Left cardiac atrium (tissue), 4 donors: Measurements from ENCODE around the gene BCO1. TPM values are rescaled to one million over a fixed set of nuclear protein-coding genes. Genes with fewer than 3 reads are reported as not detected.

Experiments
- ATAC-seq, 2 donors: fragments of 200-7000 bp; cut with Tn5 transposase; one replicate each; pipeline ENCODE4 v1.9.1; 2020; ENCODE audit warnings: mild to moderate bottlenecking in 2 of 2, moderate library complexity in 2 of 2
- DNase-seq: peaks from one replicate; pipeline ENCODE4 v3.0.0-alpha.2; 2020
- intact Hi-C, 2 donors: fragments of 100-400 bp; cut with DNase I; formaldehyde crosslinking; loops; one replicate each; pipeline versions ENCODE4 v1.14.1 to v1.15.1; 2022 to 2023
- total RNA-seq, 2 donors: library from RNA; stranded (reverse); fragmentation: NEBNext Ultra II Directional; extraction: Animal tissue kit (Norgen Biotek cat#: 25700); gene quantifications; one replicate each; pipeline ENCODE4 v1.2.1, GENCODE V29; 2021
- donor health status: DM: no; HTN: yes; CAD: no.
- donor health status: DM: no; HTN: yes; CAD: no; lungs with severe emphysema.
- donor health status: DM: yes; HTN: yes; CAD: no.
- donor health status: Dilated cardiomyopathy.

BCO1 gene
- total RNA-seq, 2 donors from 2014 or later, result 0.13 to 0.18 TPM

- intact Hi-C loops, result loop anchor here in 1 of 2 donors (10.0 kb wide), 1 partner anchor 107 kb away; no protein-coding TSS in a partner anchor
- DNase-seq, result no peak
- ATAC-seq, result no peak
These were observed 73.3 kb downstream of the BCO1 start for GRCh38 chr16:81311762-81312161.

- intact Hi-C loops, result loop anchor here in 1 of 2 donors (1.0 to 10.0 kb wide), 2 partner anchors 77 to 109 kb away; no protein-coding TSS in a partner anchor
- ATAC-seq (no peak), DNase-seq (no peak)
These were observed 75.5 kb downstream of the BCO1 start for GRCh38 chr16:81313701-81314602.

GRCh38 chr16:81314603-81315270 is 76.2 kb downstream of the BCO1 start, which contains the start of gene GAN:
TSS of gene GAN (plus strand) at chr16:81314962. CDS start at chr16:81315114, 152 bp downstream.
- DNase-seq (peak; percentile 96), ATAC-seq (peak; percentile 97 to 99)
- intact Hi-C loops, result loop anchor here in 1 of 2 donors (1.0 to 10.0 kb wide), 2 partner anchors 77 to 110 kb away; no protein-coding TSS in a partner anchor

- intact Hi-C loops, result loop anchor here in 1 of 2 donors (10.0 kb wide), 1 partner anchor 111 kb away; no protein-coding TSS in a partner anchor
- peak; percentile 71 for DNase-seq
- peak; percentile 69 to 71 for ATAC-seq
These were observed 77.0 kb downstream of the BCO1 start for GRCh38 chr16:81315271-81316175.

- ATAC-seq (no peak), DNase-seq (no peak)
- intact Hi-C loops, result loop anchor here in 1 of 2 donors (10.0 kb wide), 1 partner anchor 111 kb away; no protein-coding TSS in a partner anchor
These were observed 77.6 kb downstream of the BCO1 start for GRCh38 chr16:81316176-81316496.

- ATAC-seq, result no peak
- intact Hi-C loops, result loop anchor here in 1 of 2 donors (10.0 kb wide), 1 partner anchor 114 kb away; no protein-coding TSS in a partner anchor
- DNase-seq, result no peak
These were observed 80.2 kb downstream of the BCO1 start for GRCh38 chr16:81318711-81319110.

- ATAC-seq (peak in 1 of 2 donors; percentile 6), DNase-seq (no peak)
- intact Hi-C loops, result loop anchor here in 1 of 2 donors (10.0 kb wide), 1 partner anchor 115 kb away; no protein-coding TSS in a partner anchor
These were observed 80.9 kb downstream of the BCO1 start for GRCh38 chr16:81319221-81319912.

- intact Hi-C loops, result no loop called here
- no peak for ATAC-seq
- DNase-seq, result no peak
These were observed 82.5 kb downstream of the BCO1 start for GRCh38 chr16:81321039-81321438.

GRCh38 chr16:81321536-81321935 is 83.0 kb downstream of the BCO1 start:
- no peak for DNase-seq
- intact Hi-C loops, result no loop called here
- ATAC-seq, result no peak

GRCh38 chr16:81324808-81325207 is 86.3 kb downstream of the BCO1 start:
- peak in 1 of 2 donors; percentile 39 for ATAC-seq
- intact Hi-C loops, result no loop called here
- DNase-seq, result no peak

- no peak for ATAC-seq
- no peak for DNase-seq
- intact Hi-C loops, result no loop called here
These were observed 88.5 kb downstream of the BCO1 start for GRCh38 chr16:81327011-81327410.

- DNase-seq (no peak), ATAC-seq (no peak)
- intact Hi-C loops, result no loop called here
These were observed 89.1 kb downstream of the BCO1 start for GRCh38 chr16:81327447-81328196.

GRCh38 chr16:81329947-81330346 is 91.5 kb downstream of the BCO1 start:
- DNase-seq (no peak), ATAC-seq (peak; percentile 64 to 65)
- intact Hi-C loops, result no loop called here

- ATAC-seq (no peak), DNase-seq (no peak)
- intact Hi-C loops, result no loop called here
These were observed 94.9 kb downstream of the BCO1 start for GRCh38 chr16:81333356-81333755.

GRCh38 chr16:81335669-81336068 is 97.2 kb downstream of the BCO1 start:
- intact Hi-C loops, result no loop called here
- no peak for ATAC-seq

GRCh38 chr16:81337097-81337496 is 98.6 kb downstream of the BCO1 start:
- DNase-seq (no peak), ATAC-seq (no peak)
- intact Hi-C loops, result no loop called here

More at GRCh38 chr16:81335669-81336068, 97.2 kb downstream of the BCO1 start:
- DNase-seq, result no peak
